Lower leg skin (tissue), 4 donors: Measurements from ENCODE around the gene EGFL8. TPM values are rescaled to one million over a fixed set of nuclear protein-coding genes. Genes with fewer than 3 reads are reported as not detected.

Experiments
- DNase-seq, 2 donors: peaks; one replicate each; pipeline ENCODE4 v3.0.0-alpha.2; 2019; ENCODE audit warnings: low spot score in 2 of 2
- H3K4me3 ChIP-seq: fragments of 200-600 bp; sonication (generic); 2 replicates; pipeline ENCODE4 v1.5.1; 2017; ENCODE audit warnings: mild to moderate bottlenecking, low read depth; ENCODE audit not compliant: poor library complexity, severe bottlenecking
- CTCF ChIP-seq, 3 donors: fragments of 450-650 bp; IDR thresholded peaks; one replicate each; pipeline ENCODE4 v1.5.1; 2016; ENCODE audit warnings: antibody characterized with exemption in 3 of 3, mild to moderate bottlenecking in 3 of 3, moderate library complexity in 2 of 3
- POLR2A ChIP-seq, 2 donors: fragments of 450-650 bp; IDR thresholded peaks; one replicate each; pipeline ENCODE4 v1.6.1; 2016 to 2017; ENCODE audit warnings: antibody characterized with exemption in 2 of 2, mild to moderate bottlenecking in 1 of 2, moderate library complexity in 1 of 2
- WGBS, 2 donors: methylation state at CpG; one replicate each; pipeline ENCODE4 v1.1.5; 2018; 5-methylcytosine and 5-hydroxymethylcytosine counted together
- intact Hi-C: fragments of 100-400 bp; cut with DNase I; formaldehyde crosslinking; loops from one replicate; pipeline ENCODE4 v1.15.0; 2023; ENCODE audit warnings: low total_unique reads
- total RNA-seq, 4 donors: library from RNA; depleted of rRNA; stranded (reverse); fragments of >200 nt; gene quantifications; one replicate each; pipeline ENCODE4 v1.1.0, GENCODE V29; 2016

EGFL8 gene
- total RNA-seq, 4 donors from 2014 or later: 12.5 to 40.8 (median 18.6) TPM

- H3K4me3 ChIP-seq: no peak overlapping the region
- WGBS, 2 donors: 13 to 14% methylated on average over 5 of the region's 5 CpGs
- intact Hi-C loops: no loop called here
- TF ChIP-seq CTCF (IDR thresholded peaks at IDR 0.05): no peak
- no peak for TF ChIP-seq POLR2A (IDR thresholded peaks at IDR 0.05)
- DNase-seq: no peak
These were observed 12.2 kb downstream of the EGFL8 start for GRCh38 chr6:32176476-32177182.

GRCh38 chr6:32177183-32177787, 12.9 kb downstream of the EGFL8 start:
- WGBS, 2 donors: 0 to 1% methylated on average over 20 of the region's 20 CpGs
- peak overlapping the region; percentile 17 for H3K4me3 ChIP-seq
- no peak for DNase-seq
- intact Hi-C loops: no loop called here
- TF ChIP-seq CTCF (IDR thresholded peaks at IDR 0.05) (no peak), POLR2A (IDR thresholded peaks at IDR 0.05) (no peak)

DNA sequence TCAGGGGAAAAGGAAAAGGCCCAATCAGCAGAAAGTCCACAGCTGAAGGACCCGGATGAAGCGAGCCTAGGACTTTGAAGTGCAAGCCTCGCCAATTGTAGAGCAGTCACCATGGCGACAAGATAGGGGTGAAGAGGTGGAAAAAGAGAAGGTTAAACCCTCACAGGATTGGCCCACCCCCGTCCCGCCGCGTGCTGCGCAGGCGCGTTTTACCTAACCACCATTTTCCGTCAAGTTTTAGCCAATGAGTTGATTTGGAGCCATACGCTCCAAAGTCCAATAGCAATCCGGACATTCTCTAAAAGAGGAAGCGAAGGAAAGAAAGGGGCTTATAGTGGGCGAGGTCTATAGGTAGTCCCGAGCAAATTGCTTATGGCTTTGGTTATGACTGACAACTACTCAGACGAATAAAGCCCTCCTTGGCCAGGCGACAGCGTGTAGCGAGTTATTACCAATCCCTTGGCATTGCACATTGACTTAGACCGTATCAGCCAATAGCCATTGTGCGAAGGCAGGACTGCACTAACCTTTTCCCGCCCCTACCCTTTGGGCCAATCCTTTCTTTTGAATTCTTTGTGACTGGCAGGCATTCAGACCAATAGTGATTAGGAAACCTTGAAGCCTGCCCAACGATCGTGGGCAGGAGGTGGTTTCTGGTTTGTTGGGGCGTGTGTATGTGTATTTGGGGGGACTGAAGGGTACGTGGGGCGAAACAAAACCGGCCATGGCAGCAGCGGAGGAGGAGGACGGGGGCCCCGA, 13.6 kb downstream of the EGFL8 start, which contains the start of gene RNF5:
TSS of gene RNF5 (plus strand) at position 618 of the 759 bp plus-strand sequence. CDS start at position 725, 107 bp downstream.
- intact Hi-C loops: no loop called here
- peak; percentile 99 for DNase-seq
- WGBS, 2 donors: 0 to 1% methylated on average over 33 of the region's 33 CpGs
- TF ChIP-seq POLR2A (IDR thresholded peaks at IDR 0.05) (no peak), CTCF (IDR thresholded peaks at IDR 0.05) (no peak)
- peak within 1 kb of the TSS; percentile 50 for H3K4me3 ChIP-seq

- TF ChIP-seq CTCF (IDR thresholded peaks at IDR 0.05) (no peak), POLR2A (IDR thresholded peaks at IDR 0.05) (no peak)
- 3 to 4% methylated on average over 24 of the region's 24 CpGs for WGBS, 2 donors
- intact Hi-C loops: no loop called here
- H3K4me3 ChIP-seq: peak overlapping the region; percentile 50
- peak in 1 of 2 donors; percentile 94 for DNase-seq
These were observed 14.4 kb downstream of the EGFL8 start for GRCh38 chr6:32178547-32179440.

GRCh38 chr6:32179766-32180405, 15.5 kb downstream of the EGFL8 start:
- DNase-seq: no peak
- H3K4me3 ChIP-seq: no peak overlapping the region
- intact Hi-C loops: no loop called here
- TF ChIP-seq POLR2A (IDR thresholded peaks at IDR 0.05): no peak
- no peak for TF ChIP-seq CTCF (IDR thresholded peaks at IDR 0.05)
- 67 to 72% methylated on average over 10 of the region's 10 CpGs for WGBS, 2 donors
